Effector CD8-positive, alpha-beta T cell (primary cell): ENCODE measurements around the gene PTGER1.

Experiments used
- DNase-seq: peaks from one replicate; lab custom pipeline; 2025; lab: John Stamatoyannopoulos, UW

PTGER1 gene

GRCh38 chr19:14502334-14503092 is 27.4 kb upstream of the PTGER1 start:
- no peak for DNase-seq

GRCh38 chr19:14497228-14497921 is 22.2 kb upstream of the PTGER1 start:
- no peak for DNase-seq

DNA sequence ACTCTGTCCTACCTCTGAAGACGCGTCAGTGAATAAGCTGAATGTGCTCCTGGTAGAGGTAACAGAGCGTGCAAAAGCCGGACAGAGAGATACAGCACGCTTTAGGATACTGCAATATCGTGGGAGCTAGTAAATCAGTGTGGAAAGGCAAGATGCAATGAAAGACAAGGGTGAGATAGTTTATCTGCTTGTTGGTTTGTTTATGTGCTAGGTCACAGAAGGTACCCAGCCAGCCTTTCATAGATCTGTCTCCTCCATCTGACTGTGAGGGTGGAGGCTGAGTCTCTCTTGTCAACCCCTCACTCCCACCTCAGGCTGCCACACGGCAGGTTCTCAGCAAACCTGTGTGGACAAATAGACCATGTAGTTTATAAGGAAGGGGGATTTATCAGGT is 21.7 kb upstream of the PTGER1 start:
- no peak for DNase-seq

- DNase-seq = peak; percentile 70
Observed at GRCh38 chr19:14496029-14496833, 21.1 kb upstream of the PTGER1 start, which contains the start of gene GIPC1. GIPC1 (minus strand) TSS chr19:14496127; CDS start chr19:14482976, 13,151 bp downstream.

DNA sequence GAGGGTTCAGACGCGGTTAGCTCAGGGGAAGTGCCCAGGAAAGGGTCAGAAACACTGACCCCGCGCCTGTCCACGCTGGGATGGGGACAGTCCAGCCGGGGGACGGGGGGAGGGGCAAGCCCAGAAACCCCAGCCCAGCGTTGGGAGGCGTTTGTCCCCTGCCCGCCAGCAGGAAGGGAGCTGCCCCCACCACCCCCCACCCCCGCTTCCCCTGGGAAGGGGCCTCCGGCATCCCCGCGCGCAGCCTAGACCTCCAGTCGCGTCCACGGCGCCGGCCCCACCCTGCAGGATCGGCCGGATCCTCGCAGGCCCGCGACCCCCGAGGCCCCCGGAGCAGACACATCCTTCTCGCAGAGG is 20.5 kb upstream of the PTGER1 start:
- no peak for DNase-seq

DNA sequence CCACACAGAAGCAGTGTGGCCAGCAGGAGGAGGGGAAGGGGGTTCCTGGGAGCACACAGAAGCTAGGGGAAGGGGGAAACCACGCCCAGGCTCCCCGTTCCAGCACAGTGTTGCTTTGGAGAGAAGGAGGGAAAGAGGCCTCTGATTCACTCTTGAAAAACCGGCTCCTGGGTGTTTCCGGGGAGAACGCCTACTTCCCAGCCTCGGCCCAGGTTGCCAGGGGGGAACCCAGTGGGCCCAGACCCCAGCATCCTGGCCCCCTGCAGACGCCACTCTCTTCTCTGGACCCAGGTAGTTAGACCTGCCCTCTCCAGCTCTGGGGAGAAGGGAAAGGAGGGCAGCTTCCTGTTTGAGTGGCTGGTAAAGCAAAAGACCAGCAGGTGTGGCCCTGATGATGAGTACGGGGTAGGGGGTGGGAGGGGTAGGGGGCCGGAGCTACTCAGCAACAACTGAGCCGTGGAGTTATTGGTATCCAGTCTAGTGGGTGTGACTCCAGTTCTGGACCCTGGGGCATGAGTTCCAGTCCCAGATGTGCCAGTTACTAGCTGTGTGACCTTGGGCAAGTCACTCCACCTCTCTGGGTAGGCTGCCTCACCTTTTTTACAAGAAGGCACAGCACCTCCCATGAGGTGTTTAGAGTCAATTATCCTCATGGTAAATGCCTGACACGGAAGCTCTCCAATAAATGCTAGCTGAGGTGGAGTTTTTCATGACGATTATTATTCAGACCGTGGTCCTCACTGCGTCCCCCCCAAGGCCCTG is 19.9 kb upstream of the PTGER1 start:
- DNase-seq = no peak

- DNase-seq = no peak
Observed at GRCh38 chr19:14494411-14494810, 19.3 kb upstream of the PTGER1 start.

- DNase-seq = no peak
Observed at GRCh38 chr19:14492756-14493337, 17.7 kb upstream of the PTGER1 start.

DNA sequence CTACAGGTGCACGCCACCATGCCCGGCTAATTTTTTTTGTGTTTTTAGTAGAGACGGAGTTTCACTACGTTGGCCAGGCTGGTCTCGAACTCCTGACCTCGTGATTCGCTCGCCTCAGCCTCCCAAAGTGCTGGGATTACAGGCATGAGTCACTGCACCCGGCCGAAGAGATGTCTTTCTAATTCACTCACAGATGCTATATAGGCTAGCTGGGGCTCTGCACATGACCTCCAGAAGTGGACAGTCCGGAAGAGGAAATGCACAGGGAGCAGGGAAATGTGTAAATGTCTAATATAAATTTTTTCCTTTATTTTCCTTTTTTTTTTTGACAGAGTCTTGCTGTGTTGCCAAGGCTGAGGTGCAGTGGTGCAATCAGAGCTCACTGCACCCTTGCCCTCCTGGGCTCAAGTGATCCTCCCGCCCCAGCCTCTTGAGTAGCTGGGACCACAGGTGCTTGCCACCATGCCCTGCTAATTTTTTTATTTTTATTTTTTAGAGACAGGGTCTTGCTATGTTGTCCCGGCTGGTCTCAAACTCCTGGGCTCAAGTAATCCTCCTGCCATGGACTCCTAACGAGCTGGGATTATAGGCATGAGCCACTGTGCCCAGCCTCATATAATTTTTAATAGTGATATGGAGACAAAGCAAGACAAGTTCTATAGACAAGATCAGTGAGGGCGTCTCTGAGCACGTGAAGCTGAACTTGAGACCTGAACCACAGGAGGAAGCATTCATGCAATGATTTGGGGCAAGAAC is 12.4 kb upstream of the PTGER1 start:
- DNase-seq = no peak

GRCh38 chr19:14482172-14482941 is 7.2 kb upstream of the PTGER1 start:
- no peak for DNase-seq

- no peak for DNase-seq
Observed at GRCh38 chr19:14480700-14481079, 5.5 kb upstream of the PTGER1 start.

- DNase-seq = peak; percentile 59
Observed at GRCh38 chr19:14479975-14480699, 5.0 kb upstream of the PTGER1 start.

DNA sequence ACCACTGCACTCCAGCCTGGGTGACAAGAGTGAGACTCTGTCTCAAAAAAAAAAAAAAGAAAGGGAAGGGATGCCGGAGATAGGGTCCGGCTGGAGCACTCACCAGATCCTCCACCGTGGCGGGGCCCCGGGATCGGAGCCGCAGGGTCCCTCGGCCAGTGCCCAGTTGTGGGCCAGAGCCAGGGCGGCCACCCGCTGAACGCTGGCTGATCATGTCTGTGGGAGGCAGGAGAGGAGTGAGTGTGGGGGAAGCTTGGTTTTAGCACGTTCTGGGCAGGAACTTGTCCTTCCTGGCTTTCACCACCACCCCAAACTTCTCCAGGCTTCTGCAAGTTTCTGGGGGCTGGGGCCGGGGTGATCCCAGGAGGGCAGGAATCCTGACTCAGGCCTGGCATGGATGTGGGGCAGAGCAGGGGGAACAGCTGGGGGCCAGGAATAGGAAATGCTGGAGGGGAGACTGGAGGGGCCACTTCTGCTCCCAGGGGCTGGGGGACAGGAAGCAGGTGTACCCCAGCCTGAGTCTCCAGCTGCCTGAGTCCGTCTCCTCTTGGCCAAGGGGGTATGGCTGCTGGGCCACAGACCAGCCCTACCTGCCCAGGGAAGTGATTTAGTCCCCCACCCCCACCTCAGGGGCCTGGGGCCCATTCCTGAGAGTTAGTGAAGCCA is 4.3 kb upstream of the PTGER1 start:
- DNase-seq = no peak

GRCh38 chr19:14478113-14478545 is 3.0 kb upstream of the PTGER1 start:
- no peak for DNase-seq

- DNase-seq = no peak
Observed at GRCh38 chr19:14477418-14478112, 2.4 kb upstream of the PTGER1 start.

DNA sequence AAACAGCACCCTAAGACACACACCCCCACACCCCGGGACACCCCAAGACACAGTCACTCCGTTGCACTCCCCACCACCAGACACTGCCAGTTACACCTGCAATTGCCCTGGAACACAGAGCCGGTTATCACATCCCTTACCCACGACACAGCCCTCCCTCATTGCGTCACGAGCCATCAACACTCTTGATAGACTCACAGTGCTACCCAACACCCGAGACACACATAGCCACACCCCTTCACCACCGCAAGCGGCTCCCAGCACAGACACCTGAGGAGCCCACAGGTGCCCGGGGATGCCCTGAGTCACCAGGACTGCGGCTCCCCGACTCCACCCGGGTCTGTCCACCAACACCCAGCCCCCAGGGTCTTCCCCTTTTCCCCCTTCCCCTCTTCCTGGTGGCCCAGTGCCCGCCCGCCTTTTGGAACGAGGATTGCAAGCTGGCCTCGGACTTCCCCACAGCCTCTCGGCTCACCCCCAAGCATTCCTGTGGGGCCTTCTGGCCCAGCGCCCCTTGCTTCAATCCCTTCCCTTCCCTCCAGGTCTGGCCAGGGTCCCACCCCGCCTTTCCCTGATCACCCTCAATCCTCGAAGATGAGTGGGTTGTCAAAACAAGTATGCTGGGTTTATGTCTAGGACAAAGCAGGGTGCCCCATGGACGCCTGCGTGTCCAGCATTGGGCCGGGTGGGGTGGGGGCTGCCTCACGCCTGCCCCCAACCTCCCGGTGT is 1.7 kb upstream of the PTGER1 start:
- no peak for DNase-seq

DNA sequence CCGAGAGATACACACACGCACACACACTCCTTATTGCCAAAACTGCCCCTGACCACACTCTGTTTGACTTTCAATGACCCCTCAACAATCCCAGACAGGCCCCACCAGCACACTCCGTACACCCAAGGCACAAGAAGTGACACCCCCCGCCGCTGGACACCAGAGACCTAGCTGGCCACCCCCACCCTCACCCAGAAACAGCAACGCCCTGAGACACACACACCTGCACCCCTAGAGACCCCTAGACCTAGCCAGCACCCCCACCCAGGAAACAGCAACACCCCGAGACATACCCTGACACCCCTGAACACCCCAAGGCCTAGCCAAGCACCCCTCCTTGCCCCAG is 1.1 kb upstream of the PTGER1 start:
- DNase-seq = no peak

- no peak for DNase-seq
Observed at GRCh38 chr19:14474827-14475226, 327 bp downstream of the PTGER1 start.
